Measurements from ENCODE around the gene CFAP161. TPM values are rescaled to one million over a fixed set of nuclear protein-coding genes. Genes with fewer than 3 reads are reported as not detected.

CFAP161 gene
- polyA plus RNA-seq, 1 of the 3 experiments (the other 2 are of a cell fraction) = 0.03 TPM

DNA sequence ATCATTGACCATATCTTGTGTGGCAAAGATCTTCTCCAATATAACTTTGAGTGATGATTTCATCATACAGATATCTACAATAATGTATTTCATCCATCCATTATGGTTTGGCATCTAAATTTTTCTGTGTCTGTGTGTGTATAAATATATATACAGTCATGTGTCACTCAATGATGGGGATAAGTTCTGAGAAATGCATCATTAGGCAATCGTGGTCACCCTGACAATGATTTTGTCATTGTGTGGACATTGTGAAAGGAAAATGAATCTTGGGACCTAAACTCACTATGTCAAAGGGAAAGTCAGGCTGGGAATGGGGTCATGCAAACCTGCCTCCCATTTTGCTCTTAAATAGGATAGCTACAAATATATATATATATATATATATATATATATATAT, 12.4 kb downstream of the CFAP161 start (continued):
- TF ChIP-seq, protein P1, sequence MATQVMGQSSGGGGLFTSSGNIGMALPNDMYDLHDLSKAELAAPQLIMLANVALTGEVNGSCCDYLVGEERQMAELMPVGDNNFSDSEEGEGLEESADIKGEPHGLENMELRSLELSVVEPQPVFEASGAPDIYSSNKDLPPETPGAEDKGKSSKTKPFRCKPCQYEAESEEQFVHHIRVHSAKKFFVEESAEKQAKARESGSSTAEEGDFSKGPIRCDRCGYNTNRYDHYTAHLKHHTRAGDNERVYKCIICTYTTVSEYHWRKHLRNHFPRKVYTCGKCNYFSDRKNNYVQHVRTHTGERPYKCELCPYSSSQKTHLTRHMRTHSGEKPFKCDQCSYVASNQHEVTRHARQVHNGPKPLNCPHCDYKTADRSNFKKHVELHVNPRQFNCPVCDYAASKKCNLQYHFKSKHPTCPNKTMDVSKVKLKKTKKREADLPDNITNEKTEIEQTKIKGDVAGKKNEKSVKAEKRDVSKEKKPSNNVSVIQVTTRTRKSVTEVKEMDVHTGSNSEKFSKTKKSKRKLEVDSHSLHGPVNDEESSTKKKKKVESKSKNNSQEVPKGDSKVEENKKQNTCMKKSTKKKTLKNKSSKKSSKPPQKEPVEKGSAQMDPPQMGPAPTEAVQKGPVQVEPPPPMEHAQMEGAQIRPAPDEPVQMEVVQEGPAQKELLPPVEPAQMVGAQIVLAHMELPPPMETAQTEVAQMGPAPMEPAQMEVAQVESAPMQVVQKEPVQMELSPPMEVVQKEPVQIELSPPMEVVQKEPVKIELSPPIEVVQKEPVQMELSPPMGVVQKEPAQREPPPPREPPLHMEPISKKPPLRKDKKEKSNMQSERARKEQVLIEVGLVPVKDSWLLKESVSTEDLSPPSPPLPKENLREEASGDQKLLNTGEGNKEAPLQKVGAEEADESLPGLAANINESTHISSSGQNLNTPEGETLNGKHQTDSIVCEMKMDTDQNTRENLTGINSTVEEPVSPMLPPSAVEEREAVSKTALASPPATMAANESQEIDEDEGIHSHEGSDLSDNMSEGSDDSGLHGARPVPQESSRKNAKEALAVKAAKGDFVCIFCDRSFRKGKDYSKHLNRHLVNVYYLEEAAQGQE (IDR thresholded peaks at IDR 0.05; ENCODE audit: low read depth, low read length) = no peak
- no peak for TF ChIP-seq TCF12 (IDR thresholded peaks at IDR 0.05)

DNA sequence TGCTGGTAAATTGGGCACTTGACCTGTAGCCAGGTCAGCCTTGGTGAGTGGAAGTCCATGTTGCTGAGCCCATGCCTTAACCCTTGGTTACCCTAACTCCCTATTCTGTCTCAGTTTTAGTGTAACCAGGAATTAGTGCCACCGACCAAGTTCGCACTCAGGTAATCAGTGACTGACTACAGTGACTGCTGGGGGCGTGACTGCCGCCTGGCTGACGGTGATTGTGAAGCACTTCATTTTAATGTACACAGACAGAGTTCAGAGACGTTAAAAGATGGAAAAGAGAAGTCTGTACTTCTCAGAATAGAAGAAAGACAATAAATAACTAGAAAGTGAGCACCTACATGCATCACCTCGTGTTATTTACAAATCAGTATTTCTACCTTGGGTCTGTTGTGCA, 17.3 kb downstream of the CFAP161 start:
- Histone ChIP-seq H3K9me2 (no peaks in the 10 kb centered on the region), H3K4me2 (no peak overlapping the region), H3K4me1 (ENCODE audit: control insufficient read depth in 1 of 2, insufficient read depth in 2 of 2, low read depth in 1 of 2, low read length in 1 of 2) (no peaks in the 10 kb centered on the region; a peak in 1 of 4 replicates), H3K27ac (ENCODE audit: low read depth in 2 of 2, low read length in 1 of 2) (no peak overlapping the region), H3K36me3 (replicated peaks in 1 of 2; ENCODE audit: control insufficient read depth in 1 of 2, insufficient read depth in 2 of 2, low read length in 1 of 2) (no peaks in the 10 kb centered on the region), H3K9me3 (no peaks in the 10 kb centered on the region), H3K9ac (no peak overlapping the region), H3F3A (replicated peaks; ENCODE audit: insufficient read depth) (no peaks in the 10 kb centered on the region), H3K79me2 (ENCODE audit: insufficient read depth) (no peaks in the 10 kb centered on the region), H2AFZ (ENCODE audit: low read depth) (no peak overlapping the region), H3K4me3 (ENCODE audit: low read depth in 2 of 2, low read length in 1 of 2) (no peak overlapping the region), H4K20me1 (ENCODE audit: insufficient read depth) (no peaks in the 10 kb centered on the region), H3K27me3 (ENCODE audit: insufficient read depth) (no peaks in the 10 kb centered on the region)
- 65% methylated on average over 7 of the region's 7 CpGs for WGBS (ENCODE audit: low lambda C conversion rate)
- ChIA-PET POLR2A (no interaction called here), CTCF (interaction anchor here (0.8 to 17.5 kb wide), 3 partner anchors 11 to 115 kb away, joined by 3 to 395 read pairs (median 56); no protein-coding TSS in a partner anchor)
- DNase-seq = no peak
- TF ChIP-seq POLR2AphosphoS5 (IDR thresholded peaks at IDR 0.05; ENCODE audit: low read depth, low read length) (no peak), PBX3 (IDR thresholded peaks at IDR 0.05) (no peak), SMC3 (IDR thresholded peaks at IDR 0.05; ENCODE audit: low read depth, low read length) (no peak), ELF1 (IDR thresholded peaks at IDR 0.05) (no peak), GATA2 (CRISPR knock-in tag; IDR thresholded peaks at IDR 0.05) (no peak), SIN3A (IDR thresholded peaks at IDR 0.05; ENCODE audit: borderline replicate concordance, low read depth, low read length) (no peak), TCF12 (IDR thresholded peaks at IDR 0.05) (no peak)
- TF ChIP-seq, protein P2, sequence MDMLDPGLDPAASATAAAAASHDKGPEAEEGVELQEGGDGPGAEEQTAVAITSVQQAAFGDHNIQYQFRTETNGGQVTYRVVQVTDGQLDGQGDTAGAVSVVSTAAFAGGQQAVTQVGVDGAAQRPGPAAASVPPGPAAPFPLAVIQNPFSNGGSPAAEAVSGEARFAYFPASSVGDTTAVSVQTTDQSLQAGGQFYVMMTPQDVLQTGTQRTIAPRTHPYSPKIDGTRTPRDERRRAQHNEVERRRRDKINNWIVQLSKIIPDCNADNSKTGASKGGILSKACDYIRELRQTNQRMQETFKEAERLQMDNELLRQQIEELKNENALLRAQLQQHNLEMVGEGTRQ (IDR thresholded peaks at IDR 0.05; ENCODE audit: borderline replicate concordance, low read depth, low read length) = no peak
- TF ChIP-seq, protein P3, sequence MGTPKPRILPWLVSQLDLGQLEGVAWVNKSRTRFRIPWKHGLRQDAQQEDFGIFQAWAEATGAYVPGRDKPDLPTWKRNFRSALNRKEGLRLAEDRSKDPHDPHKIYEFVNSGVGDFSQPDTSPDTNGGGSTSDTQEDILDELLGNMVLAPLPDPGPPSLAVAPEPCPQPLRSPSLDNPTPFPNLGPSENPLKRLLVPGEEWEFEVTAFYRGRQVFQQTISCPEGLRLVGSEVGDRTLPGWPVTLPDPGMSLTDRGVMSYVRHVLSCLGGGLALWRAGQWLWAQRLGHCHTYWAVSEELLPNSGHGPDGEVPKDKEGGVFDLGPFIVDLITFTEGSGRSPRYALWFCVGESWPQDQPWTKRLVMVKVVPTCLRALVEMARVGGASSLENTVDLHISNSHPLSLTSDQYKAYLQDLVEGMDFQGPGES (IDR thresholded peaks at IDR 0.05; ENCODE audit: low read depth, low read length) = no peak

All from SK-N-SH (cell line).